Suprapubic skin (tissue), 4 donors: ENCODE data around the gene PCNX1. TPM values are rescaled to one million over a fixed set of nuclear protein-coding genes. Genes with fewer than 3 reads are reported as not detected.

Source experiments
- DNase-seq, 2 donors: peaks; one replicate each; pipeline ENCODE4 v3.0.0-alpha.2; 2019; ENCODE audit warnings: low spot score in 2 of 2
- H3K27ac ChIP-seq: fragments of 200-600 bp; sonication (generic); one replicate; pipeline ENCODE4 v1.5.1; 2019
- H3K27me3 ChIP-seq: fragments of 200-600 bp; sonication (generic); one replicate; pipeline ENCODE4 v1.5.1; 2019
- H3K36me3 ChIP-seq: fragments of 200-600 bp; sonication (generic); one replicate; pipeline ENCODE4 v1.5.1; 2019
- H3K4me1 ChIP-seq: fragments of 200-600 bp; sonication (generic); one replicate; pipeline ENCODE4 v1.5.1; 2019
- H3K4me3 ChIP-seq: fragments of 200-600 bp; sonication (generic); one replicate; pipeline ENCODE4 v1.5.1; 2019; ENCODE audit warnings: mild to moderate bottlenecking
- H3K9me3 ChIP-seq: fragments of 200-600 bp; sonication (generic); one replicate; pipeline ENCODE4 v1.5.1; 2019
- EP300 ChIP-seq: sonication (generic); formaldehyde crosslinking; IDR thresholded peaks from one replicate; pipeline ENCODE4 v1.6.1; 2017; ENCODE audit warnings: antibody characterized with exemption
- POLR2A ChIP-seq, 2 donors: fragments of 450-650 bp; IDR thresholded peaks; one replicate each; pipeline ENCODE4 v1.6.1; 2017; ENCODE audit warnings: antibody characterized with exemption in 2 of 2, mild to moderate bottlenecking in 2 of 2, moderate library complexity in 2 of 2
- POLR2AphosphoS5 ChIP-seq, 3 donors: sonication (generic); formaldehyde crosslinking; IDR thresholded peaks; one replicate each; pipeline ENCODE4 v1.6.1; 2017; ENCODE audit warnings: antibody characterized with exemption in 3 of 3
- WGBS: methylation state at CpG from one replicate; pipeline ENCODE4 v1.1.5; 2018; 5-methylcytosine and 5-hydroxymethylcytosine counted together
- total RNA-seq, 4 donors: library from RNA; depleted of rRNA; stranded (reverse); fragments of >200 nt; gene quantifications; one replicate each; pipeline ENCODE4 v1.1.0, GENCODE V29; 2016
- TF ChIP-seq, protein P1 (sequence below), 2 donors: fragments of 200-600 bp in 1 of 2; fragments of 450-650 bp in 1 of 2; sonication (generic) in 1 of 2; IDR thresholded peaks; one replicate each; pipeline ENCODE4 v1.5.1; 2016 to 2019; ENCODE audit warnings: antibody characterized with exemption in 2 of 2, mild to moderate bottlenecking in 1 of 2, moderate library complexity in 1 of 2

Gene PCNX1
- total RNA-seq, 4 donors from 2014 or later: 22.0 to 95.4 (median 29.7) TPM

DNA sequence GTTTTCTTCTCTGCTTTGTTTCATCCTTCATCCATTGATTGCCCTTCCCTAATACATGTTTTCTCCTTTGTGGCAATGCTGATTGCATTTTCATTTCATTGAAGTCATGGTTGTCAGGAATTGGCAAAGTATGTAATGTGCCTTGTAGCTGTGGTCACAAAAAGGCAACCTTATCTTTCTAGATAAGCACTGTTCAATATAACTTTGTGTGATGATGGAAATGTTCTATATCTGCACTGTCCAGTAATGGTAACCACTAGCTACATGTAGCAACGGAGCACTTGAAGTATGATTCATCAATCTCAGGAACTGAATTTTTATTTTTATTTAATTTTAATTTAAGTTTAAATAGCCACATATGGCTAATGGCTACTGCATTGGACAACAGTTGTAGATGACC, 79.8 kb downstream of the PCNX1 start:
- H3K4me1 ChIP-seq: no peaks in the 10 kb centered on the region
- H3K27me3 ChIP-seq: no peaks in the 10 kb centered on the region
- TF ChIP-seq EP300 (no peak), POLR2A (IDR thresholded peaks at IDR 0.05) (no peak), POLR2AphosphoS5 (IDR thresholded peaks at IDR 0.05) (no peak)
- TF ChIP-seq, protein P1, sequence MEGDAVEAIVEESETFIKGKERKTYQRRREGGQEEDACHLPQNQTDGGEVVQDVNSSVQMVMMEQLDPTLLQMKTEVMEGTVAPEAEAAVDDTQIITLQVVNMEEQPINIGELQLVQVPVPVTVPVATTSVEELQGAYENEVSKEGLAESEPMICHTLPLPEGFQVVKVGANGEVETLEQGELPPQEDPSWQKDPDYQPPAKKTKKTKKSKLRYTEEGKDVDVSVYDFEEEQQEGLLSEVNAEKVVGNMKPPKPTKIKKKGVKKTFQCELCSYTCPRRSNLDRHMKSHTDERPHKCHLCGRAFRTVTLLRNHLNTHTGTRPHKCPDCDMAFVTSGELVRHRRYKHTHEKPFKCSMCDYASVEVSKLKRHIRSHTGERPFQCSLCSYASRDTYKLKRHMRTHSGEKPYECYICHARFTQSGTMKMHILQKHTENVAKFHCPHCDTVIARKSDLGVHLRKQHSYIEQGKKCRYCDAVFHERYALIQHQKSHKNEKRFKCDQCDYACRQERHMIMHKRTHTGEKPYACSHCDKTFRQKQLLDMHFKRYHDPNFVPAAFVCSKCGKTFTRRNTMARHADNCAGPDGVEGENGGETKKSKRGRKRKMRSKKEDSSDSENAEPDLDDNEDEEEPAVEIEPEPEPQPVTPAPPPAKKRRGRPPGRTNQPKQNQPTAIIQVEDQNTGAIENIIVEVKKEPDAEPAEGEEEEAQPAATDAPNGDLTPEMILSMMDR (IDR thresholded peaks at IDR 0.05): no peak
- no peak for DNase-seq
- 88% methylated on average over 1 of the region's 1 CpG for WGBS
- H3K4me3 ChIP-seq: no peak overlapping the region
- no peak overlapping the region for H3K27ac ChIP-seq
- H3K9me3 ChIP-seq: no peaks in the 10 kb centered on the region
- no peaks in the 10 kb centered on the region for H3K36me3 ChIP-seq

DNA sequence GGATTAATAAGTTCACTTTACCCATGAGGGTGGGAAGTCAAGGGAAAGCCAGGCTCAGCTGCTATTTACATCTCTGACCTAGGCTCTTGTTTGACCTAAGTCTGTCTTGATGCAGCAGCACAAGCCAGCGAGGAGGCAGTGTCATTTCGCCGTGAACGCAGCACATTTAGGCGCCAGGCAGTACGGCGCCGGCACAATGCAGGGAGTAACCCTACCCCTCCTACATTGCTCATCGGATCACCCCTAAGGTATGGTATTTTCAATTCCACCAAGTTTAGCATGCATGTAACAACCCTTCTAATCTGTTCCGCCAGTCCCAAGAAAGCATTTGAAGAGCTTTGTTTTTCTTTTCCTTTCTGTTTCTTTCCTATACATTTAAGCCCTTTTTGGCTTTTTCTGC, 81.2 kb downstream of the PCNX1 start:
- Histone ChIP-seq H3K36me3 (no peaks in the 10 kb centered on the region), H3K4me3 (no peak overlapping the region), H3K9me3 (no peaks in the 10 kb centered on the region), H3K27ac (no peak overlapping the region), H3K4me1 (no peaks in the 10 kb centered on the region), H3K27me3 (no peaks in the 10 kb centered on the region)
- 84% methylated on average over 10 of the region's 10 CpGs for WGBS
- no peak for TF ChIP-seq EP300
- no peak for TF ChIP-seq POLR2A (IDR thresholded peaks at IDR 0.05)
- TF ChIP-seq POLR2AphosphoS5 (IDR thresholded peaks at IDR 0.05): no peak
- TF ChIP-seq, protein P1 (IDR thresholded peaks at IDR 0.05): no peak
- DNase-seq: no peak

DNA sequence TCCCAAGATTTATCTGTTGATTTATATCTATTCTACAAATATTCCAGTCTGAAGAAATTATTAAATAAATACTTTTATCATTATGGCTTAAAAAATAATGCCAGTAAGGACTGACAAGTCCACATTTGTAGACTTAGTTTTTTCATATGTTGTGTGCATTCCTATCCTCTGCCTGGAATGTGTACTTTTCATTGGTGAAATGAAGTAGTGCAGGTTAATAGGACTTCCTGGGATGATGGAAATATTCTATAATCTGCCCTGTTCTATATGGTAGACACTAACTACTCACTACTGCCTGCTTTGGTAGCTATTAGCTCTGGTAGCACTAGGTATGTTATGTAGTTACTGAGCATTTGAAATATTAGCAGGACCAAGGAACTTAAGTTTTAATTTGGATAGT, 86.7 kb downstream of the PCNX1 start:
- Histone ChIP-seq H3K4me3 (no peak overlapping the region), H3K27me3 (no peaks in the 10 kb centered on the region), H3K9me3 (no peaks in the 10 kb centered on the region), H3K4me1 (no peaks in the 10 kb centered on the region), H3K27ac (no peak overlapping the region), H3K36me3 (peaks cover 4% of the 10 kb centered on the region)
- TF ChIP-seq POLR2A (IDR thresholded peaks at IDR 0.05) (no peak), POLR2AphosphoS5 (IDR thresholded peaks at IDR 0.05) (no peak), EP300 (no peak)
- TF ChIP-seq, protein P1 (IDR thresholded peaks at IDR 0.05): no peak
- no peak for DNase-seq

DNA sequence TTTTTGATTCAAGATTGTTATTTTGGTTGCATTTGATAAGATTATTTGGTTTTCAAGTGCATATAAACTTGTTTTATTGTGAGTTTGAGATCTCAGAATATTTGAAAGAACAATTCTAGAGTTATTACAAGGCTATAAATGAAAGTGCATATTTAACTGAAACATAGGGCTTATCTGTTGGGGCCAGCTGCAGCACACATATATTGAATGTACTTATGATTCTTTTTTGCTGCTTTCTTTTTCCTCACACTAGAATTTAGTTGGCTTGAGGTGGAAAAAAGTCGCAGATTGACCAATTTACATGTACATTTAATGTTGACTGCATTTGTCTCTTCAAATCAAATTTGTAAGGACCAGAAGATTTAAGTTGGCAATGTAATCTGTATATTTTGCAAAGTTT, 88.0 kb downstream of the PCNX1 start:
- no peak overlapping the region for H3K27ac ChIP-seq
- WGBS: 100% methylated on average over 1 of the region's 1 CpG
- DNase-seq: no peak
- H3K4me3 ChIP-seq: no peak overlapping the region
- H3K36me3 ChIP-seq: peaks cover 4% of the 10 kb centered on the region
- H3K27me3 ChIP-seq: no peaks in the 10 kb centered on the region
- no peaks in the 10 kb centered on the region for H3K4me1 ChIP-seq
- no peaks in the 10 kb centered on the region for H3K9me3 ChIP-seq
- TF ChIP-seq, protein P1 (IDR thresholded peaks at IDR 0.05): no peak
- TF ChIP-seq EP300: no peak
- TF ChIP-seq POLR2AphosphoS5 (IDR thresholded peaks at IDR 0.05): no peak
- no peak for TF ChIP-seq POLR2A (IDR thresholded peaks at IDR 0.05)

DNA sequence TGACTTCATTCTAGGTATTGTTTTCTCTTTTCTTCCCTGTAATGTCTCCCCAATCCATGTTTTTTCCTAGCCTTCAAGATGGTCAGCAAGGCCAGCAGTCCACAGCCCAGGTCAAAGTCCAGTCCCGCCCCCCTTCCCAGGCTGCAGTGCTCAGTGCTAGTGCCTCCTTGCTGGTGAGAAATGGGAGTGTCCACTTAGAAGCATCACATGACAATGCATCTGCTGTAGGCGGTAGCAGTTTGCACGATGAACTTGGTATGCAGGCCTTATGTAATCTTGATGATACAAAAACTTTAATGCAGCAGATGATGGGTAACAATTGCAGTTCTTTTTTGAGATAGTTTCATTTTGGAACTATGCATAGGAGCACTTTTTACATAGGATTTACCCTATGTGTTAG, 88.4 kb downstream of the PCNX1 start:
- Histone ChIP-seq H3K27me3 (no peaks in the 10 kb centered on the region), H3K36me3 (peaks cover 4% of the 10 kb centered on the region), H3K4me1 (no peaks in the 10 kb centered on the region), H3K4me3 (no peak overlapping the region), H3K27ac (no peak overlapping the region), H3K9me3 (no peaks in the 10 kb centered on the region)
- no peak for TF ChIP-seq POLR2A (IDR thresholded peaks at IDR 0.05)
- TF ChIP-seq, protein P1 (IDR thresholded peaks at IDR 0.05): no peak
- no peak for TF ChIP-seq EP300
- no peak for TF ChIP-seq POLR2AphosphoS5 (IDR thresholded peaks at IDR 0.05)
- WGBS: 76% methylated on average over 3 of the region's 3 CpGs
- no peak for DNase-seq
